HG03439 (cell line): ENCODE data around the gene GALNTL6.
A peak's percentile ranks its signal among the peaks of the same experiment; 100 is the strongest.
"Not testable (repeated sequence)": the region's sequence is repeated elsewhere in the genome, so short reads cannot be mapped to it uniquely, and the experiment has no call there.

ENCODE experiments used
- ATAC-seq: cut with Tn5 transposase; IDR thresholded peaks from one replicate; pipeline ENCODE4 v1.9.1; 2021; ENCODE audit warnings: mild to moderate bottlenecking, moderate library complexity; ENCODE audit not compliant: unreplicated experiment

Gene GALNTL6

DNA sequence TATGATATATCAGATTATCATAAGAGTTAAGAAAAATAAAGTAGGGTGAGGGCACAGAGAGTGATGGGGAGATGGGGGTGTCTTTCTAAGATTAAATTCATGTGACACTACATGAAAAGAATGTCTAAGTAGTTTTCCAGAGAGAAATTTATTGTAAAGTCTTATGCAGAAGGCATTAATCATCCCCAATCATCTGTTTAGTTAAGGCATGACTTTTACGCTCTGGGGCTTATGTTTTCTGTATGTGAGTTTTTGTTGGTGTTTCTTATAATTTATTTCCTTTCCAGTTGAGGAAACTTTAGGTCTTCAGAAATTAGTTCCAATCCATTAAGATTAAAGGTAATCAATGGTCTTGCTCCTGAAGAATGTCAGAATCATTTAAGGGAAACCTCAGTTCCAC is 972.4 kb downstream of the GALNTL6 start:
- ATAC-seq, result no peak

DNA sequence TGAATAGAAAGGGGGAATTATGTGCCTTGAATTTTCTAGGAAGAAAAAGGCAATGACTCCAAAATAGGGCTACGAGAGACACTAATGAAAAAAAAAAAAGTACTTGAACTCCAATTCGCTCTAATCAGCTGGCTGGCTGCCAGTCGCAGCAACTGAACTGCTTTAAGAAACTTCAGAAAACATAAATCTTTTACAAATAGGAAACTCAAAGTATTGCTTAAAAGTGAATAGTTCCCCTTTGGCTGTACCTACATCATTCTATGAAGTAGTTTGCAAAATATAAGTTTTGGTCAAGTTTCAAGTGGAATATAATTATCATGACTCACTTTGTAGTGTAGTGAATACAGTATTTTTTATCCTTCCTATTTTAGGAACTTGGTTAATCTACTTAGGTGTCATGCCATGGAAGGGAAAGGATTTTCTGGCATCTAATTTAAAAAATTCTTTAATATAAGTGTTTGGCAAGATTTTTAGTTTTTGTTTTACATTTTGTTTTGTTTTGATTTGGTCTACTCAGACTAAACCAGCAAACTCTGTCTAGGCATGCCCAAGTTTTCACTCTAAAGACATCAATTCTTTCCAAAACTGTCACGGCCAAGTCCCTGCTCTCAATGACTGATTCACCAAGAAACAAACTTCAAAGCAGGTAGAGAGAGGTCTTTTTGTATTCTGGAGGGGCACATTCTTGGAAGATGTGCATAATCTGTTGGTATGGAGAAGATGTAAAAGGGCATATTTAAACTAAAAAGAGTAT is 973.0 kb downstream of the GALNTL6 start:
- ATAC-seq, result no peak

DNA sequence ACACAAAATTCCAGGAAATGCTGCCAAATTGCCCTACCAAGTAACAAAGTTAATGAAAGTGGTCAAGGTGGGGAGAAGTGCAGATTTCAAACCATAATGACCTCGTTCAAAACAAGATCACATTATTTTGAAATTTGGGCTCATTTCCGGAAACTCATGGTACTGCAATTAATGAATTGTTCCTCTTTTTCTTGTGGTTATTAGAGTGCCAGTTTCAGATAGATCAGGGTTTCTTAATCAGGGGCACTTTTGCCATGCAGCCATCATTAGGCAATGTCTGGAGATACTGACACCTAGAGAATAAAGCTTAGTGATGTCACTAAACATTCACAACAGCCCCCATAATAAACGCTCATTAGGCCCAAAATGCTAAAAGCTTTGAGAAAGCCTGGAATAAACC is 973.9 kb downstream of the GALNTL6 start:
- ATAC-seq, result no peak

DNA sequence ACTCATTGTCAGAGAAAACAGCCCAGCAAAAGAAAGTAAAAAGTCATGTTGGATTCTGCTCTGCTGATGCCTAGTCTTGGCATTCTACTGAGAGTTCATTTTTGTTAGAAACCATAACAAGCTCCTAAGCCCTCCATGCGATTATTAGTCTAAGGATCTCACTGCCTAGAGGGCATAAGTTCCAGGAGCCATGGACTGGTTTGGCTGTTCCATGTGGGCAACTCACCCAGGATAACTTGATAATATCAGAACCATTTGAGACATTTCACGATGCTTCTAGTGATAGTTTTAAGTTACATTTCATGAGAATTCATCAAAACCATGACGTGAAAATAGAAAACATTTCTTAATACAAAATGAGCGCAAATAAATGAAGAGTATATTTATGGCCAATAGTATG is 978.6 kb downstream of the GALNTL6 start:
- ATAC-seq, result no peak

DNA sequence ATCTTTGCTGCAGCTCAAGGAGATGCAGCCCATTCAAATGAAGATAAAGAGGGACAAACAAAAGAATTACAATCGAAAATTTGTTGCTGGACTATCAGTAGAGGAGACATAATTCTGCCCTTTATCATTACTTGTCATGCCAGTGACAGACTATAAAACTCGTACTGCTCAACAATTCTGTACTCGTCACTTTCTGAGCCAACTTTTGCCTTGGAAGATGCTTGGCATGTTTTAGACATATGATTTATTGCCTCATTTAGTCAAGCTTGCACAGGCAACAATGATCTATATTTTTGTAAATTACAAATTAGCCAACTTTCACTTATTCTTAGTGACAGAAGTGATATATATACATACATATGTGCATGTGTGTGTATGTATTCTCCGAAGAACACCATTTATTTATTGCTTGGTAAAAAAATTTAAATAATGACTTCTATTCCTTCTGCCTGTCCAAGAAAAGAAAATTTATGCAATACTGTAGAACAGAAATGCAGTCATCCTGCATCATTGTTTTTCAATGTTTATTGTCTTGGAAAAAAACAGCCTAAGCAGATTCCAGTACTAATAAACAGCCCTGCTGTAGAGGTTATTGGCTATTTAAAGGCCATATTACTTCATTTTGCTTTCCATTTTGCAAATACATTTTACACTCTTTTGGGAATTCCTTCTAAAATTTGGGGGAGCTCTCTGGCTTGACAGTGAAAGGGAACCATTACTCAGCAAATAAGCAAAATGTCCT is 980.5 kb downstream of the GALNTL6 start:
- no peak for ATAC-seq

DNA sequence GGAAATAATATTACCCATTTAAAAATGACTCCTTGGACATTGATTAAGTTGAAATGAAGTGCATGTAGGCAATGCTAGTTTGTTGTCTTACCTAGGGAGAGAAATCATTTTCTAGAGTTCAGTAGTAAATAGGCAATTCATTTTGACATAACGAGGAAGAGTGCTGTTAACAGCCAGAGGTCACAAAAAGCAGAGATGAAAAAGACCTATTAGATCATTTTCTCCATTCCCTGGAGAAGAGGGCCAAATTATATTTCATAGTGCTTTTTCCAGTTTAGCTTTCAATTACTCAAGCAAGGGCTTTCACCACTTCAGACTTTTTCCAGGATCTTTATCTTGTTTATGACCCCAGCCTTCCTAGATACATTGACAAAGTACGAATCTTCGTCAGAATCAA is 981.1 kb downstream of the GALNTL6 start:
- ATAC-seq, result no peak

DNA sequence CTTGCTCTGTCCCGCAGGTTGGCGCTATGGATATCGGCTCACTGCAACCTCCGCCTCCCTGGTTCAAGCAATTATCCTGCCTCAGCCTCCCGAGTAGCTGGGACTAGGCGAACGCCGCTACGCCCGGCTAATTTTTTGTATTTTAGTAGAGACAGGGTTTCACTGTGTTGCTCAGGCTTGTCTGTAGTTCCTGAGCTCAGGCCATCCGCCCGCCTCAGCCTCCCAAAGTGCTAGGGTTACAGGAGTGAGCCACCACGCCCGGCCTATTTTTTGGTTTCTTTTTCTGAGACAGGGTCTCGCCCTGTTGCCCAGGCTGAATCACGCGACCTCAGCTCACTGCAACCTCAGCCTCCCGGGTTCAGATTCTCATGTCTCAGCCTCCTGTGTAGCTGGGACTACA is 984.1 kb downstream of the GALNTL6 start:
- not testable (repeated sequence) for ATAC-seq

DNA sequence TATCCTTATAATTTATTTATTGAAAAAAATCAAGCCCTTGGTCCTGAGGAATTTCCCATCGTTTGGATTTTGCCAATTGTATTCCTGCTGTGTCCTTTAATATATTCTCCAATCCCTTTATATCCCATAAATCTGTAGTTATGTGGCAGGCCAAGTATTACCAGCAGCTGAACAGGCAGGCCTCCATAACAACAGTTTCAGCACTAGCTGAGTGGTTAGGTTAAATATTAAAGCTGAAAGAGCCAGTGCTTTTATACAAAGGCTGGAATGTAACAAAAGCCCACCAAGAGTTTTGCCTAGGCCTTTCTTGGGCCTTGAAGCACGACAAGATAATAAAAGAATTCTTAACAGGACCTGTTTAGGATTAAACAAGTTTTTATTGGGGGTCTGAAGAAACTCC is 988.8 kb downstream of the GALNTL6 start:
- ATAC-seq, result no peak

DNA sequence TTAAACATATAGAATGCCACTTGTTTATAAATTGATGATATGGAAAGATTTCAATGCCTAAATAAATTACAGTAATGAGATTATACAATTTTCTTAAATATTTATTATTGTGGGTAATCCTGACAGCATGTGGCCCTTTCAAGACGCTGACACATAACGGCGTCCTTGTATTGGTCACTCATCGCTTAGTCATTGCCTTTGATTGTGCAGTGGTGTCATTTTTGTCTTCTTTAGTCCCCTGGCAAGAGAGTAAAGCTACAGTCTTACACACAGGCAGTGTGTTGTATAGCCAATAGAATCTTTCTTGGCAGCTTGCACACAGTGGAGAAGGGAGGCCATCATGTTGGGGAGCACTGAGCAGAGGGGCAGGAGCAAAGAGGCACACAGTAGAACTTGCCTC is 993.6 kb downstream of the GALNTL6 start:
- no peak for ATAC-seq

DNA sequence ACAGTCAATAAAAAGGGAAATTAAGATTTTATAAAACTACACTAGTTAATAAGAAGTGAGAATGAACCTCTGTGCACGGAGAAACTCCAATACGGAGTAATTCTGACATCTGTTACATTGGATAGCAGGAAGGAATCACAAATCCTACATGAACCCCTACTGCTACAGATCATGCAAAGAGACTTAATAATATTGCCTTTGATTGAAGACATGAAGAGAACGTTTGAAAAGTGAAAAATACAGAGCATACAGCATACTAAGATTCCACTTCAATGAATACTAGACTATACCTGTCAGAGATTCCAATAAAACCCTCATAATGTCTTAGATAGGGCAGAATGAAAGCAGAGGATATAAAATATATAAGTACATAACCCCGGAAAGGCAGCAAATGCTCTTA is 995.0 kb downstream of the GALNTL6 start:
- no peak for ATAC-seq

DNA sequence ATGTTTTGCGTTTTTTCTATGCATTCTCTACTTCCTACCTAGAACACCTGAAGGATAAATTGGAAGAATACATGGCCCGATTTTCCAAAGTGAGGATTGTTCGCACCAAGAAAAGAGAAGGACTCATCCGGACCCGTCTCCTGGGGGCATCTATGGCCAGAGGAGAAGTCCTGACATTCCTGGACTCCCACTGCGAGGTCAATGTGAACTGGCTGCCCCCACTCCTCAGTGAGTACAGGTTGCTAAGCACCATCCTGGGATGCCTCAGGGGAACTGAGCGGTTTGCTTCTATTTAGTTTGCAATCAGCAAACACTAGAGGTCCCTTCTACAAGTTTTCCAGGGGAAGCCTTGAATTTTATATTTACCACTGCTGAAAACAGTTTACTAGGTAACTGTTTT is 996.1 kb downstream of the GALNTL6 start:
- no peak for ATAC-seq

DNA sequence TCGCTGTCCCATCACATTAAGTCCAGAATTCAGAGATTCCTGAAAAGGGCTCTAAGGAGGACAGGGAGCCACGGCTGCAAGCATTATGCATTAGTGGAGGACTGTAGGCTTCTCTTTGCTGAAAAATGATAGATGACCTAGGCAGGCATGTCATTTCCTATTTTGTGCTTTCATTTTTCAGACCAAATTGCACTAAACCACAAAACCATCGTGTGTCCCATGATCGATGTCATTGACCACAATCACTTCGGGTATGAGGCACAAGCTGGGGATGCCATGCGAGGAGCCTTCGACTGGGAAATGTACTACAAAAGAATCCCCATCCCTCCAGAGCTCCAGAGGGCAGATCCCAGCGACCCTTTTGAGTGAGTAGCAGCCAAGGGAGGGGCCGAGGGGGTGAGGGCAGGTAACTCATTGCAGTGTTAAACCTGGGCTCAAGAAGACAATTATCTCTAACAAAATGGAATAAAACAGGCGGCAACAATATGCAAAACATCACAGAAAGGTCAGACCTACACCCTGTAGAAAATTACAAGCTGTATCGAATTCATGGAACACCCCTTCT is 1000.2 kb downstream of the GALNTL6 start:
- ATAC-seq, result peak; percentile 81

DNA sequence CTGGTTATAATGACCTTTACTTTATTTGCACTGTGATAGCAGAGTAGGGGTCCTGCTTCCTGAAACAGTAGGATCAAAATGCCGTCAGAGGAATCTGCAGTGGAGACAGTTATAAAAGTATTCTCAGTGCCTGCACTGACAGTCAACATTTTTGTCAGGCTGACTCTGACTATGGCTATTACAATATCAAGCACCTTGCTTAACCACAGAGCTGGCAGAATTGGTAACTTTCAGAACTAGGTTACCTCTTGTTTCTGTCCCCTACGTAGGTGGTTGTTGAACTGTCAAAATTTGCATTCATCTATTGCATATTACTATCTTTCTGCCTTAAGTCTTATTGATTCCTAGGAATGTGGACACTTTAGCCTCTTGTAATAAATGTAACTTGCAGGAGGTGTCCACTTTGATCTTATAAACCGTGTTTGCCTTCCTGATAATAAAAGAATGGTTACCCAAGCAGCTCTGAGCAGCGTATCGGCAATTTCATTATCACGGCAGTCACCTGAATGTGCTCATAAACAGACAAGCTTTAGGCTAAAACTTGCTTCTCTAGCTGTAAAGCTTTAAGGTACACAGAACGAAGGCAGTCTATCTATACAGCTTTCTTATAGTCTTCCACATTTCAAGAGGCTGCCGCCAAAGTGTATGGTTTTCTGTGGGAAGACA is 1002.4 kb downstream of the GALNTL6 start:
- no peak for ATAC-seq

DNA sequence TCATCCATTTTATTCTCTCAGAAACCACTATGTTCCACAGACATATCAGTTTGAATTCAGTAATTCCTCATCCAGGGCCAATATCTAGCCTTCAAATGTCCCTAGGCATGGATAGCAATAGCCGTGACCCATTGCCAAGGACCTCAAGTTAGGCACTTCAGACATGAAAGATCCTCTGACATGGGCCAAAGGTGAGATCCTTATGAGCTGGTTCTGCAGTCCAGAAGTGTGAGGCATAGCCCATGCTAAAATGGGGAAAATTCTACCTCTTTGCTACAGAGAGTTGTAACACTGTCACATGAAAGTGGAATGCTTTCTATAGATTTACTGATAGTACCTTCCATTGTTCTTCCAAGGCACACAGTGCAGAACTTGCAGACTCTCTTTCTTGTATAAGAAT is 1005.7 kb downstream of the GALNTL6 start:
- no peak for ATAC-seq

DNA sequence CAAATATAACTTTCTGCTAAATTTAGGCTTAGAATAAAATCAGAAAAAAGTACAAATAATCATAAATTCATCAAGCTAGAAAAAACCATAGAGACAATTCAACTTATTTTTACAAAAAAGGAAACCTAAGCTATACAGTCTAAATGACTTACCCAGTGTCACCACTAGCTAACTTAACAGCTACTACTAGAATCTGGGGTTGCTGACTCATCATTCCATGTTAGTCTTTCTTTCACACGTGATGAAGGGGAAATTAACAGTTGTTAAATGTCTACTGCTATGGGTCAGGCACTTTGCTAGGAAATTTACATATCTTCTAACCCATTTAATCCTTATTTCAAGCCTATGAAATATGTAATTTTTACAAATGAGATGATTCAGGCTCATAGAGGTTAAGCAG is 1006.1 kb downstream of the GALNTL6 start:
- no peak for ATAC-seq

DNA sequence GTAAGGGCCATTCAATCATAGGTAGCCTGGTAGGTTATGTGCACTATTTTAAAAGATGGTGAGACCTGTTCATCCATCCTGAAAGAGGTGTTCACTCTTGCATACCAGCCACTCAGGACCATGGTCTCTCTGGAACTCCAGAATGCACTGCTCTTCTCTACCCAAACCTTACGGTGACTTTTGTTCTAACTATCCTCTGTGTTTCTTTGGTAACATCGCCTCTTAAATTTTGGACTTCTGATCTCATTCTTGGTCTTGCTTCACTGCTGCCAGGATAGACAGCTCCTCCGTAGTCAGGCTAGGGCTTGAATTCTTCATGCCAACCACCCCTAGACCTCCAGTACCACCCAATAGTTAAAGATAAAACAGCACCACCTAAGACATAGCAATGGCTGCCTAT is 1009.1 kb downstream of the GALNTL6 start:
- no peak for ATAC-seq

DNA sequence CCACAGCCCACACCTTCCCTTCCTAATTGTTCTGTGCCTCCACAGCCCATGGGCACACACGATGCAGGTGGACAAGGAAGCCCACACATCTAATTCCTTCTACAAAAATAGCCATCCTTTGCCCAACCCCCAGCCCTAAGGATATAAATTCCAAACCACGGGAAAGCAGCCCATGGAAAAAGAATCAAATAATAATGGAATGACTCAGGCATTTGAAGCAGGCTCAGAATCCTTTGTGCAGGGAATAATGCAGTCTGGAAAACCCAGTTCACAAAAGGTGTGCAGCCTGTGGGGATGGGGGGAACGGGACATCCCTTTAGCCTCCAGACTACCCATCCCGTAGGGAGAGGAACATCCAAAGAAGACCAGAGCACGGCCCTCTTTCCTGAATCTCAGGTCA is 1013.1 kb downstream of the GALNTL6 start:
- no peak for ATAC-seq

DNA sequence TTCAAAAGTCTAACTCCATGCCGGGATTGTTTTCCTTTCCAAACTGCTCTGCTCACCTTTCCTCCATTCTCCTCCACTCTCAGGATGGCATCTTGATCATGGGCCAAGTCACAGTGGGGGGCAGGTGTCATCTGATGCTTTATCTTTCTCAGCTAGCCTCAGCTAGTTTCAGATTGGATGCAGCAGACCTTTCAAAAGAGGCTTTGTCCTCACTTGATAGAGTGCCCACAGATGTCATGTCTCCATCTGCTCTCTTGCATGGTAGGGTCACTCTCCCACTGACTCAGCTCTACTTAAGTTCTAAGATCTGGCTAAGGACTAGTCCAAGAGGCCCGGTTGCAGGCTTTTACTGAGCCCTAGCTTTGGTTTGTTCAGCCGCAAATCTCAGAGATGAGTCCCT is 1013.7 kb downstream of the GALNTL6 start:
- no peak for ATAC-seq

DNA sequence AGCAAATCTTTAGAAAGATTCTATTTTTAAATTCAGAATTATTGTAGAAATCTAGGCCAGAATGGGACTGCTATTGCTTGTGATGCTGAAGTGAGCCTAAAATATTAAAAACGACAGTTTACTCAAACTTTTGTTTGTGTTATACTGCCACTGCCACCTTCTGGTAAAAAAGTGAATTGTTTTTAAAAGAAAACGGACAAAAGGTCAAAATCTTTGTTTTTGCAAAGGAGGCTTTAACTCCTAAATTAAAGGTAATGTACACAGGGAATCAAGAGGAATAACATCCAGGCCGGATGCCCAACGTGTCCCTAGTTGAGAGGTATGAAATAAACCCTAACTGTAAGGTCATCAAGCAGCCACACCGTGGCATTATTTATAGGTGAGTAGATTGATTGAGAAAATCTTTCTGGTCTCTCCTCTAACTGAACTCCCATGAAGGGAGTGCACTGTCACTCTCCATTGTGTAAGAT is 1017.1 kb downstream of the GALNTL6 start:
- ATAC-seq, result no peak

DNA sequence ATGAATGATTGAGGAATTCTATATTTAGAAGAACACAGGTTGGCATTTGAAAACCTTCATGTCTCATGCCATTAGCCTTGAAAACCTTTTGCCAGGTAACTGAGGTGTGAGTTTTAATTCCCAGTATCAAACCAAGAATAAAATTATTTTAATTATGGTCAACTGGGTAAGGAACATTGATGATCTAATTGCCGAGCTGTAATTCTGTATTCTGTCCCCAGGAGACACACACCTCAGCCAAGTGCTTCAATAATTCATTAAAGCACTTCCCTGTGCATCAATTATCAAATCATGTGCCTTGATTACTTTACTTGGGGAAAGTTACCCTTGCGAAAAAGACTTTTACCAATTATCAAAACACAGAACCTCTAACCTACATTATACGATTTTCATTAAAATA is 1023.5 kb downstream of the GALNTL6 start:
- ATAC-seq, result no peak

DNA sequence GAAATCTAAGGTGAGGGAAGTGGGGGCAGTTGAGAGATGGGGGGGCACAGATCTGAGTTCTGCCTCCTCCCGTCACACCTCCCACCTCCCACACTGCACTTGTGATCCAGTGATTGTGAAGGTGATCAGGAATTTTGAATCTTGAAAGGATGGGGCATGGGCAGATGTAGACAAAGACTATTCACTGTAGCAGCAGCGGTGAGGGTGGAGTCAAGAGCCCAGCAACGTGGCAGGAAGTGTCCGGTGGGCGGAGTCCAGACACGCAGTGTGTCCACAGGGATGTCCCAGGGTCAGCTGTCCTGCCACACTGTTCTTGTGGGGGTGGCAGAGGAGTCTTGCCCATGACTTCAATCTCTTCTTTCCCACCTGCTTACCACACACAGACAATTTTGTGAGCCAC is 1024.9 kb downstream of the GALNTL6 start:
- ATAC-seq, result no peak

DNA sequence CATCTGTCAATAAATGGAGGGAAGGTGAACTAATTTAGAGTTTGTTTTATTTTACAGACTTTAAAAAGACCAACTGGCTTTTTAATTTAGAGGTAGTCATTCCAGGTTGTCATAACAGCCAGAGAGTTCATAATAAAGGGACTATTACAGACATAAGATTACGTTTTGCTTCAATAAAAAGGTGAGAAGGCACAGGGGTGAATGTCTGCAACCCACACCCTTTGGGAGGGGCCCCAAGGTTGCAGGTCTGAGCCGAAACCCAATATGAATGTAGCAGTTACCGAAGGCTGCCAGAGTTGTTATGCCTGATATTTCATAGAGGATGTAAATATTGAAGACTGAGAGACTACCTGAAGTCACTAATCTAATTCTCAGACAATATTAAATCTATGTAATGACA is 1025.7 kb downstream of the GALNTL6 start:
- no peak for ATAC-seq
